GM21619 (cell line): ENCODE measurements around the gene GORAB.

Source experiments
- ATAC-seq: cut with Tn5 transposase; IDR thresholded peaks from one replicate; pipeline ENCODE4 v1.9.1; 2021; ENCODE audit not compliant: unreplicated experiment

GORAB gene

GRCh38 chr1:170537798-170538503 is 6.0 kb downstream of the GORAB start:
- ATAC-seq = no peak

GRCh38 chr1:170538687-170539086 is 6.7 kb downstream of the GORAB start:
- ATAC-seq = no peak

- ATAC-seq = no peak
Observed at GRCh38 chr1:170539154-170539553, 7.2 kb downstream of the GORAB start.

- ATAC-seq = no peak
Observed at GRCh38 chr1:170544624-170545023, 12.7 kb downstream of the GORAB start.

GRCh38 chr1:170545476-170545875 is 13.5 kb downstream of the GORAB start:
- no peak for ATAC-seq

GRCh38 chr1:170547255-170547654 is 15.3 kb downstream of the GORAB start:
- no peak for ATAC-seq

- ATAC-seq = no peak
Observed at GRCh38 chr1:170548497-170548896, 16.5 kb downstream of the GORAB start.

- ATAC-seq = no peak
Observed at GRCh38 chr1:170555370-170555769, 23.4 kb downstream of the GORAB start.

- ATAC-seq = no peak
Observed at GRCh38 chr1:170556917-170557316, 25.0 kb downstream of the GORAB start.

GRCh38 chr1:170558731-170559130 is 26.8 kb downstream of the GORAB start:
- no peak for ATAC-seq

- ATAC-seq = no peak
Observed at GRCh38 chr1:170559166-170559565, 27.2 kb downstream of the GORAB start.

GRCh38 chr1:170560681-170561285 is 28.8 kb downstream of the GORAB start:
- ATAC-seq = no peak

- ATAC-seq = no peak
Observed at GRCh38 chr1:170562646-170563338, 30.8 kb downstream of the GORAB start.

GRCh38 chr1:170567214-170567613 is 35.2 kb downstream of the GORAB start:
- ATAC-seq = no peak

- ATAC-seq = no peak
Observed at GRCh38 chr1:170568197-170568596, 36.2 kb downstream of the GORAB start.

- ATAC-seq = no peak
Observed at GRCh38 chr1:170576980-170577379, 45.0 kb downstream of the GORAB start.

GRCh38 chr1:170578359-170578758 is 46.4 kb downstream of the GORAB start:
- ATAC-seq = no peak

GRCh38 chr1:170580636-170581440 is 48.9 kb downstream of the GORAB start:
- ATAC-seq = no peak

GRCh38 chr1:170583186-170583585 is 51.2 kb downstream of the GORAB start:
- no peak for ATAC-seq

- no peak for ATAC-seq
Observed at GRCh38 chr1:170586321-170587252, 54.6 kb downstream of the GORAB start.
